SJSA1 (cell line): Measurements from ENCODE around the gene CDIP1. TPM values are rescaled to one million over a fixed set of nuclear protein-coding genes. Genes with fewer than 3 reads are reported as not detected.

Source experiments
- DNase-seq, 2 experiments: peaks; one replicate each; pipeline ENCODE4 v3.0.0-alpha.2; 2015 to 2020; ENCODE audit warnings: low spot score in 2 of 2, low read depth in 1 of 2
- H3K27ac ChIP-seq: fragments of 250-450 bp; sonication (Bioruptor Pico); 2 replicates; pipeline ENCODE4 v1.5.1; 2020; ENCODE audit warnings: mild to moderate bottlenecking, moderate library complexity
- H3K27me3 ChIP-seq: fragments of 250-450 bp; sonication (Bioruptor Pico); replicated peaks from 2 replicates; pipeline ENCODE4 v1.5.1; 2020; ENCODE audit warnings: mild to moderate bottlenecking, moderate library complexity
- H3K36me3 ChIP-seq: fragments of 250-450 bp; sonication (Bioruptor Pico); 2 replicates; pipeline ENCODE4 v1.5.1; 2020; ENCODE audit warnings: mild to moderate bottlenecking
- H3K4me1 ChIP-seq: fragments of 250-450 bp; sonication (Bioruptor Pico); replicated peaks from 2 replicates; pipeline ENCODE4 v1.6.1; 2021; ENCODE audit warnings: mild to moderate bottlenecking
- H3K4me3 ChIP-seq: fragments of 250-450 bp; sonication (Bioruptor Pico); 2 replicates; pipeline ENCODE4 v1.5.1; 2020; ENCODE audit warnings: mild to moderate bottlenecking
- H3K9me3 ChIP-seq: fragments of 250-450 bp; sonication (Bioruptor Pico); replicated peaks from 2 replicates; pipeline ENCODE4 v1.5.1; 2020; ENCODE audit warnings: mild to moderate bottlenecking
- total RNA-seq: library from RNA; depleted of rRNA; stranded (reverse); fragments of >200 nt; shearing (Covaris generic); gene quantifications from 2 replicates; pipeline ENCODE4 v1.2.3, GENCODE V29; 2014

CDIP1 gene
- total RNA-seq, 1 experiment from 2014 or later: 5.1 TPM

DNA sequence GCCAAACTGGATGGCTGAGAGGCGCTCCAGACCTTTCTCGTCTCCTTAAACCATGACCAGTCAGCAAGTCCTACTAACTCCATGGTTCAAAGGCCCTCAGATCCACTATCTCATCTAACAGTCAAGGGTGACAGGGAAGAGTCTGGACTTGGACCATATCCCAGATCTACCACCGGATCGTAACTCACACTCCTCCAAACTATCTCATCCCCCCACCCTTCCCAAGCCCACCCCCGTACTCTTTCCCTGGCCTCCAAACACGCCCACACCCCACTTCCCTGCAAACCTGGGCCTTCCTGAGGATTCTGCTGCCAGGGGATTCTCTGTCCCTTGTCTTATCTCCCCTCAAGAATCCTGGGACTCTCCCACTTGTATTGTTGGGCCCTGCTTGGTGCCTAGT lies 5.1 kb downstream of the CDIP1 start:
- no peaks in the 10 kb centered on the region for H3K9me3 ChIP-seq
- H3K27ac ChIP-seq: no peak overlapping the region
- no peaks in the 10 kb centered on the region for H3K36me3 ChIP-seq
- DNase-seq: no peak
- H3K27me3 ChIP-seq: no peaks in the 10 kb centered on the region
- H3K4me1 ChIP-seq: peaks cover 16% of the 10 kb centered on the region
- H3K4me3 ChIP-seq: no peak overlapping the region

DNA sequence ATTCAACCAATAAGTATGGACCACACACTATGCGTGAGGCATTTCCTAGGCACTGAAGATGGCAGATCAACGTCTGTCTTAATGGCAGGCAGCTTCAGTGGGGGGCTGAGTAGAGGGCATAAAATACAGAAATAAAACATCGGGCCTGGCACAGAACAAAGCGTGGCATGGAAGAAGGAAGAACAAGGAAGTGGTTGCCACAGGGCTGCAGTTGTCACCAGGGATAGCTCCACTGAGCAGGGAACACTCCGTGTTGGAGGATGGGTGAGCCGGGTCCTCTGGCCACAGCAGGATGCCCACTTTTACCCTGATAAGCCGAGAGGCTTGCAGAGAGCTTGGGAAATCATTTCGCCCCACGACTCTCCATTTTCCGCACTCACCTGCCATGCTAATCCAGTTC lies 6.3 kb downstream of the CDIP1 start:
- no peak for DNase-seq
- Histone ChIP-seq H3K4me1 (peaks cover 8% of the 10 kb centered on the region), H3K27me3 (no peaks in the 10 kb centered on the region), H3K27ac (no peak overlapping the region), H3K36me3 (no peaks in the 10 kb centered on the region), H3K4me3 (no peak overlapping the region), H3K9me3 (no peaks in the 10 kb centered on the region)

DNA sequence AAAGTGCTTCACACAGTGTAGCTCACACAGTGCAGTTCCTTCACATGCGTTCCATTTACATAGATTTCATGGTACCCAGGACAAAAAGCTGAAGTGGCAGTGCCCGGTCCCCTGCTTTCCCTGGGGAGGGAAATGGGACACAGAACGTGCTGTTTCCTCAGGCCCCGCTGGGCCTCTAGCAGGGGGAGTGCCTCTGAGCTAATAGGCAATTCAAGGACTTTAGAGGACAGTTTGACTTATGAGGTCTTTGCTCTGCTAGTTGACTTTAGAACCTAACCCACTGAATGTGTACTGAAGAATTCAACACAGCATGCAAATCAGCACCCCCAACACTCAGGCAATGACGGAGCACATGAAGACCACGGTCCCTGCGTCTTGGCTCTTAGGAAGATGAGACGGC lies 6.8 kb downstream of the CDIP1 start:
- no peak for DNase-seq
- Histone ChIP-seq H3K9me3 (no peaks in the 10 kb centered on the region), H3K36me3 (no peaks in the 10 kb centered on the region), H3K4me1 (peaks cover 8% of the 10 kb centered on the region), H3K4me3 (no peak overlapping the region), H3K27me3 (no peaks in the 10 kb centered on the region), H3K27ac (no peak overlapping the region)

DNA sequence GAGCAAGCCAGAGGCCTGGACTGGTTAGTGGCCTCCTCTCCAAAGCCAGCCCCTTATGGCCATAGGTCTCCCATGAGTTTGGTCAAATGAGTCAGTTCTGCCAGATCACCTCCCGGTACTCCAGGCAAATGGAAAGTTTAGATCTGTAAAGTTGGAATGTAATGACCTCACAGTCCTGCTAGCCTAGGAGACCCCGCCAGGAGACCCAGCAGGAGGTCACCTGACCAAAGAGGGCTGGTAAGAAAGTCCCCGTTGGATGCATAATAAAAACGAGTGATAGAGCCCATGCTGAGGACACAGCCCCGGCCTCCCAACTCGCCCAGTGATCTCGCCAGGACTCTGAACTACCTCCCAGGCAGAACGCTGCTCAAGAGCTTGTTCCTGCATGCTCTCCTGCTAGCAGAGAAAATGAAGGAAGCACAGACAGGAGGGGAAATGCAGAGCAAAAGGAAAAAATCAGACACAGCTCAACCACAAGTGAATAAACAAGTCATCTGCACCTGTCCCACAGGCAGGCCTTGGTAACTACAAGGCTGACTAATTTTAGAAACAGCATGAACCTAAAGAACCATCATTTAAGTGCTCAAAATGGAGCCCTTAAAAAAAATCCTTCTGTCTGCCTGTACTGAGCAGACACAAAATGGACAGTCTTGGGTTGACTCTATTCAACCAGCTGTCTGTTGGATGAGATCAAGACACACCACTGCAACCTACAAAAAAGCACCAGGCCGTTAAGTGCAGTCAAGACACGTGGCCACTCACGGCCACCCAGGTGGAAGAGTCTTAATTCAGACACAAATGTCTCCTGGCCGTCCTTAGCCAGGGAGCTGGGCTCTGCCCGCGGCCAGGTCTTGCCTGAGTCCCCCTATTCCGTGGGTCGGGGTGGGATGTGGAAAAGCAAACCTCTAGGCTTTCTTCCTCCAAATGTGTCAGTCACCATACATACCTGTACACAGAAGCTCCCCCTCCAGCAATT lies 9.2 kb downstream of the CDIP1 start:
- Histone ChIP-seq H3K27ac (no peak overlapping the region), H3K36me3 (no peaks in the 10 kb centered on the region), H3K4me1 (peaks cover 21% of the 10 kb centered on the region), H3K4me3 (no peak overlapping the region), H3K9me3 (no peaks in the 10 kb centered on the region), H3K27me3 (no peaks in the 10 kb centered on the region)
- peak in 1 of 2 experiments; percentile 20 for DNase-seq

DNA sequence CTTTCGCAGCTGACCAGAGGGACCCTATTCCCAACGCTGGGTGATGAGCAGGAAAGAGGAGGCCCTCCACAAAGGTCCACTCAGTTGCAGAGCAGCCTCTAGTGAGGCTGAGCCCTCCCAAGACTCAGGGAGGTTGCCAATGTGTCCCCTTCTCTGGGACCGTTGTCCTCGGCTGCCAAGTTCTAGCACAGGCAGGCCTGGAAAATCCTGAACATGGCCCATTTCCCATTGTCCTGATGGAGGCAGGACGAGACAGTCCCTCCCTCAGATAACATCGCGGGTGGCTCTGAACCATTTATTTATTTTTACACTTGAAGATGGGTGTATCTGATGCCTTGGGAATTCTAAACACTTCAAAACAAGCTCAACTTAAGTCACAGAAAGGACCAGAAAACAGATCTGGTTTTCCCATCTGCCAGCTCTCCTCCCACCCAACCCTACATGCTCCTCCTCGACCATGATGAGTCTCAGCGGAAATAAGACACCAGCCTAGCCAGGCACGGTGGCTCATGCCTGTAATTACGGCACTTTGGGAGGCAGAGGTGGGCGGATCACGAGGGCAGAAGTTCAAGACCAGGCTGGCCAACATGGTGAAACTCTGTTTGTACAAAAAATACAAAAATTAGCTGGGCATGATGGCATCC lies 12.8 kb downstream of the CDIP1 start:
- H3K27me3 ChIP-seq: no peaks in the 10 kb centered on the region
- H3K4me3 ChIP-seq: no peak overlapping the region
- no peaks in the 10 kb centered on the region for H3K36me3 ChIP-seq
- no peak overlapping the region for H3K27ac ChIP-seq
- peaks cover 21% of the 10 kb centered on the region for H3K4me1 ChIP-seq
- peak; percentile 70 to 85 for DNase-seq
- no peaks in the 10 kb centered on the region for H3K9me3 ChIP-seq

DNA sequence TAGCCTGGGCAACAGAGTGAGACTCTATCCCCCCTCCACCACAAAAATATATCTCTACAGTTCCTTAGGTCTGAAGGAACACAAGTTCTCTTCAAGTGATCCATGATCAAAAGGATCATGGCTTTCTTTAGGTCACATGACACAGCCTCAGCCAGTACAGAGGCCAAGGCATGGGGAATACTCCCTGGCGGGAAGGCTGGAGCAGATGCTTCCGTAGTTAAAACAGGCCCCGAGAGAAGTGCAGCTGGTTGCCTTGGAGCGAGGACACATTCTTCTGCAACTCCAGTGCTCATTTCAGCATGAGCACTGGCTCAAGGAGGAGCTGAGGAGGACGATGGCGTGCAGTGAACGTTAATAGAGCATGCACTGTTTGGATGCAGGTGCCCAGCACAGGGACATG lies 13.5 kb downstream of the CDIP1 start:
- Histone ChIP-seq H3K27ac (no peak overlapping the region), H3K4me3 (no peak overlapping the region), H3K4me1 (peaks cover 21% of the 10 kb centered on the region), H3K9me3 (no peaks in the 10 kb centered on the region), H3K27me3 (no peaks in the 10 kb centered on the region), H3K36me3 (no peaks in the 10 kb centered on the region)
- no peak for DNase-seq

DNA sequence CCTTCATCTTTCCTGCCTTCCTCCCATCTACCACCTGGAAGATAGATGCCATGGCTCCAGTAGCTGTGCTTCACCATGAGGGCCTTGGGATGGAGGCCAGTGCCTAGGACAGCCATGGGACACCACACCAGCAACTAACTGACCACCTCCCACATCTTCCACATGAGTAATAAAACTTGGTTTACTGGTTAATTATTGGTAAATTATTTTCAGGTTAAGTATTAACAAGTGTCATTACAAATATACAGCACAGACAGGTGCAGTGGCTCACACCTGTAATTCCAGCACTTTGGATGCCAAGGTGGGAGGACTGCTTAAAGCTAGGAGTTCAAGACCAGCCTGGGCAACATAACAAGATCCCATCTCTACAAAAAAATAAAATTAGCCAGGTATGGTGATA lies 14.0 kb downstream of the CDIP1 start:
- H3K36me3 ChIP-seq: no peaks in the 10 kb centered on the region
- H3K27ac ChIP-seq: no peak overlapping the region
- no peaks in the 10 kb centered on the region for H3K9me3 ChIP-seq
- no peak overlapping the region for H3K4me3 ChIP-seq
- peaks cover 21% of the 10 kb centered on the region for H3K4me1 ChIP-seq
- DNase-seq: no peak
- H3K27me3 ChIP-seq: no peaks in the 10 kb centered on the region

DNA sequence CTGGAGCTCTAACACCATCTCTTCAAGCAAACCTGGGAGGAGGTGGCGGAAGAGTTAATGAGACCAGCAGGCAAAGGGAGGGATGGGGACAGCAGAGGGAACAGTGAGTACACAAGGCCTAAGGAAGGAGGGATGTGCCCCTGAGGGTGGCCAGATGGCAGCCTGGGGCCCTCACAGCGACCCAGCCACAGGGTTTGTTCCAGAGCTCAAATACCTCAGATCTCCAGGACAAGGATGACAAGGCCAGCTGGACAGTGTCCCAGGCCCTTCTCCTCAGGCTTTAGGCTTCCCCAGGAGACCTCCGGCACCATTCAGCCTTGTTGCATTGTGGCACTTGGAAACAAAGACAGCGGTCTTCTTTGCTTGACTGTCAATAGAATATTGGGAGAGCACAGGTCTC lies 14.9 kb downstream of the CDIP1 start:
- peaks cover 13% of the 10 kb centered on the region for H3K4me1 ChIP-seq
- no peak overlapping the region for H3K27ac ChIP-seq
- H3K27me3 ChIP-seq: no peaks in the 10 kb centered on the region
- H3K36me3 ChIP-seq: no peaks in the 10 kb centered on the region
- H3K9me3 ChIP-seq: no peaks in the 10 kb centered on the region
- no peak for DNase-seq
- H3K4me3 ChIP-seq: no peak overlapping the region

DNA sequence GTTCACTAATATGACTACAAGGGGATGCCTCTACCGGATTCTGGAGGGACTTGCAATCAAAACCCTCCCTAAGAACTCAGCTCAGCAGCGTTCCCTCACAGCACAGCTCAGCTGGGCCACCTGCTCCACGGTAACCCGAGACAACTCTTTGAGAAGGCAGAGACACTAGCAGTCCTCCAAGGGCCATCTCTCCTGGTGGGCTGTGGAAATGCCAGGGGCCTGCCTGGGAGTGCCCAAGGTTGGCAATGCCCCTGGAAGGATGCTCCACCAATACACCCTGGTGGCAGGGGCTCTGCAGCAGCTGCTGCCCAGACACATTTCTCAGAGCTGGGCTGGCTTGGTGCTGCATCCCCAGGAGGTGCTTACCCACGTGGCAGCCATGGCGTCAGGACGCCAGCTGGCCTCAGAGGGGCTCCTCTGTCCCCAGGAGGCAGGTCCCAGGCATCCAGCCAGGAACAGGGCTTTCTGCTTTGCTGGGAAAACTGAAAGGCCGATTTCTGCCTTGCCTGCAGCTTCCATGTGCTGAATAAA lies 16.5 kb downstream of the CDIP1 start:
- H3K27ac ChIP-seq: no peak overlapping the region
- no peak for DNase-seq

DNA sequence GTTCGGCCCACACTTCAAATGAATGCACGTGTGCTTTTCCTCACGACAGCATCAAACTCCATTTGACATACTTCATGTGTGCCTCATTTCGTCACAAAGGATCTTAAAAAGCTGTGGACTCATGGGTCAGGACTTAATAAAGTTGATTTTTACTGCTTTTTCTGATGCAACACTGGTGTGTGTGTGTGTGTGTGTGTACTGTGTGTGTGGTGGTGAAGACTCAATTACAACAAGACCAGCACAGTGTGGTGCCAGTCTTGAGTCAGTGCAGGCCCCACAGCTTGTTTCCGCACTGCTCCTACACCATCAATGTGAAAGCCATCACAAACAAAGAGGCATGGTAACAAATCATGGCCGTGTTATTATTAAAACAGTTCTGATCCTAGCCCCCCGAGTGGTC lies 17.7 kb downstream of the CDIP1 start:
- no peak overlapping the region for H3K4me3 ChIP-seq
- H3K36me3 ChIP-seq: 0 out of 2 replicates have a peak, but pooled peaks cover 3% of the 10 kb centered on the region
- no peak overlapping the region for H3K27ac ChIP-seq
- no peak for DNase-seq
- H3K27me3 ChIP-seq: no peaks in the 10 kb centered on the region
- peaks cover 9% of the 10 kb centered on the region for H3K4me1 ChIP-seq
- no peaks in the 10 kb centered on the region for H3K9me3 ChIP-seq

More for the DNA sequence above, 16.5 kb downstream of the CDIP1 start:
- Histone ChIP-seq H3K4me3 (no peak overlapping the region), H3K9me3 (no peaks in the 10 kb centered on the region), H3K4me1 (peaks cover 13% of the 10 kb centered on the region), H3K27me3 (no peaks in the 10 kb centered on the region), H3K36me3 (0 out of 2 replicates have a peak, but pooled peaks cover 3% of the 10 kb centered on the region)

DNA sequence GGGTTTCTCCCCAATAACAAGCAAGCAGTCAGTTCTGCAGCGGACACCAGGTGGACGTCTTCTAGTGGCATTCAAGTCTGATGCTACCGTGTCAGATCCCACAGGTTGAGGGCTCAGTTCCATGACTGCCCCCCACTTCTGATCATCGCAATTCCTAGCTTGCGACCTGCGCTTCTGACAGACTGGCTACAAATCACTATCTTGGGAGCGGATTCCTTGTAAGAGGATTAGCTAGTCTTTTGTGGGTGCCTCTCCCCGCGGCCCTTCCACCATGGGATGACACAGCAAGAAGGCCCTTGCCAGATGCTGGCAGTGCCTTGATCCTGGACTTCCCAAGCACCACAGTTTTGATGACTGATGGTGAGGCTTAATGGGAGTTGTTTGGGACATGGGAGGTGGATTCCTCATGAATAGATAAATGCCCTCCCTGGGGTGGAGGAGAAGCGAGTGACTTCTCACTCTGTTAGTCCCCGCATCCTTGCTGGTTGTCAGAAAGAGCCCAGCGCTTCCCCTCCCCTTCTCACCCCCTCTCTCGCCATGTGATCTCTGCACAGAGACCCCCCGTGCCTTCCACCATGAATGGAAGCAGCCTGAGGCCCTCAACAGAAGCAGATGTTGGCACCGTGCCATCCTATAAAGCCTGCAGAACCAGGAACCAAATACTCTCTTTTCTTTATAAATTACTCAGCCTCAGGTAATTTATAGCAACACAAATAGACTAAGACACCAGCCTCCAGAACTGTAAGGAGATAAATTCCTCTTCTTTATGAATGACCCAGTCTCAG lies 19.1 kb downstream of the CDIP1 start:
- no peaks in the 10 kb centered on the region for H3K27me3 ChIP-seq
- H3K4me1 ChIP-seq: peaks cover 9% of the 10 kb centered on the region; the same call in 1 of the 2 replicates
- 0 out of 2 replicates have a peak, but pooled peaks cover 3% of the 10 kb centered on the region for H3K36me3 ChIP-seq
- no peak for DNase-seq
- H3K27ac ChIP-seq: no peak overlapping the region
- H3K9me3 ChIP-seq: no peaks in the 10 kb centered on the region
- no peak overlapping the region for H3K4me3 ChIP-seq

DNA sequence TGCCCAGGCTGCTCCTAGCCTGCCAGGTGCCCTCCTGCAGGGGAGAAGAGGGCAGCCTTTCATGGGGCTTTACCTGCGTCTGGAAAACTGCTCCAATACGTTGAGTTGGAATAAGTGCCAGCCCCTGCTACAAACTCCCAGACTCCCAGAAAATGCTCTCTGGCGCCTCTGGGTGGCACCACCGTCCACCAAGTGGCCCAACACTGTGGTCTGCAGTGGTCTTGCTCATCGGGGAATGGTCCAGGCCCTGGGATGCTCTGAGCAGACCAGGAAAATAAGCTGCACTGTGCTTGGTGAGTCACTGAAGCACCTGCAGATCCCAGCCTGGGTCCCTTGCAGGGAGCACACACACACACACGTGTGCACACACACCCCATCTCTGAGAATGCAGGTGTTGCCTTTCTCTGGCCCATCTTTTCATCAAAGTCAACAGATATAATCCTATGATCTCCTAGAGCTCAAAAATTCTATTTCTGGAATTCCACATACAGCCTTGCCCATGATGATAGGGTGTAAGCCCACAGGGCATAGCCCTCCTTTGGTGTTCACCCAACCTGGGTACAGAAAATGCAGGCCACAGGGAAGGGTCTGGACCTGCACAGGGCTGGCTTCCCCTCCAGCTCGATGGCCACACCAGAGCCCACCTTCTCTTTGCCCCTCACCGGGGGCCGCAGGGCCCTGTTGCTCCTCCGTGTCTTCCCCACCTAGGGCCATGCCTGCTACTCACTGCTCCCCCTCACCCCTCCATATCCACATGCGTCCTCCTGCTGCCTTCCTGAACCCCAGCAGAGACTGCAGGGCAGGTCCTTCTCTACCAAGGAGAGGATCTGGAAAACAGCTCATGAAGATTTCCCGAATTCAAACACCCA lies 20.5 kb downstream of the CDIP1 start:
- Histone ChIP-seq H3K36me3 (peaks cover 3% of the 10 kb centered on the region; the same call in 1 of the 2 replicates), H3K9me3 (no peaks in the 10 kb centered on the region), H3K4me1 (peaks cover 9% of the 10 kb centered on the region; the same call in 1 of the 2 replicates), H3K4me3 (no peak overlapping the region), H3K27ac (no peak overlapping the region), H3K27me3 (no peaks in the 10 kb centered on the region)
- DNase-seq: no peak
